HL-60 (cell line): ENCODE results near the gene ASCC1.
"Not testable (repeated sequence)": the region's sequence is repeated elsewhere in the genome, so short reads cannot be mapped to it uniquely, and the experiment has no call there.

Source experiments
- DNase-seq, 2 experiments: peaks; one replicate each; pipeline ENCODE4 v3.0.0-alpha.2; 2010 to 2020; ENCODE audit warnings: low read depth in 1 of 2, low spot score in 1 of 2
- H3K27ac ChIP-seq: fragments of 250-450 bp; sonication (Bioruptor Pico); replicated peaks from 2 replicates; pipeline ENCODE4 v1.5.1; 2020; ENCODE audit warnings: mild to moderate bottlenecking, moderate library complexity
- H3K27me3 ChIP-seq: fragments of 250-450 bp; sonication (Bioruptor Pico); 2 replicates; pipeline ENCODE4 v1.5.1; 2021; ENCODE audit warnings: mild to moderate bottlenecking, moderate library complexity; ENCODE audit not compliant: insufficient read depth, poor library complexity, severe bottlenecking
- H3K4me3 ChIP-seq: replicated peaks from 2 replicates; pipeline ENCODE4 v1.5.1; 2011; ENCODE audit warnings: mild to moderate bottlenecking, control low read depth, low read length; ENCODE audit not compliant: insufficient read depth
- GABPA ChIP-seq: IDR thresholded peaks from 2 replicates; pipeline ENCODE4 v1.6.1; 2012; ENCODE audit warnings: low read depth
- POLR2AphosphoS5 ChIP-seq: IDR thresholded peaks from 2 replicates; pipeline ENCODE4 v1.6.1; 2012; ENCODE audit warnings: low read depth
- REST ChIP-seq: IDR thresholded peaks from 2 replicates; pipeline ENCODE4 v1.6.1; 2012; ENCODE audit warnings: low read depth; ENCODE audit not compliant: insufficient replicate concordance
- SPI1 ChIP-seq: IDR thresholded peaks from 2 replicates; pipeline ENCODE4 v1.6.1; 2012; ENCODE audit warnings: low read depth, mild to moderate bottlenecking, borderline replicate concordance
- TF ChIP-seq, protein P1 (sequence below): IDR thresholded peaks from one replicate; pipeline ENCODE4 v1.5.1; 2011; ENCODE audit warnings: low read length, control low read depth, inconsistent platforms; ENCODE audit not compliant: insufficient read depth

Gene ASCC1

GRCh38 chr10:72251635-72252034 is 35.6 kb upstream of the ASCC1 start:
- no peaks in the 10 kb centered on the region for H3K27me3 ChIP-seq
- no peak for DNase-seq
- H3K27ac ChIP-seq = no peak overlapping the region
- TF ChIP-seq GABPA (no peak), SPI1 (no peak)
- TF ChIP-seq, protein P1, sequence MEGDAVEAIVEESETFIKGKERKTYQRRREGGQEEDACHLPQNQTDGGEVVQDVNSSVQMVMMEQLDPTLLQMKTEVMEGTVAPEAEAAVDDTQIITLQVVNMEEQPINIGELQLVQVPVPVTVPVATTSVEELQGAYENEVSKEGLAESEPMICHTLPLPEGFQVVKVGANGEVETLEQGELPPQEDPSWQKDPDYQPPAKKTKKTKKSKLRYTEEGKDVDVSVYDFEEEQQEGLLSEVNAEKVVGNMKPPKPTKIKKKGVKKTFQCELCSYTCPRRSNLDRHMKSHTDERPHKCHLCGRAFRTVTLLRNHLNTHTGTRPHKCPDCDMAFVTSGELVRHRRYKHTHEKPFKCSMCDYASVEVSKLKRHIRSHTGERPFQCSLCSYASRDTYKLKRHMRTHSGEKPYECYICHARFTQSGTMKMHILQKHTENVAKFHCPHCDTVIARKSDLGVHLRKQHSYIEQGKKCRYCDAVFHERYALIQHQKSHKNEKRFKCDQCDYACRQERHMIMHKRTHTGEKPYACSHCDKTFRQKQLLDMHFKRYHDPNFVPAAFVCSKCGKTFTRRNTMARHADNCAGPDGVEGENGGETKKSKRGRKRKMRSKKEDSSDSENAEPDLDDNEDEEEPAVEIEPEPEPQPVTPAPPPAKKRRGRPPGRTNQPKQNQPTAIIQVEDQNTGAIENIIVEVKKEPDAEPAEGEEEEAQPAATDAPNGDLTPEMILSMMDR = no peak
- no peak overlapping the region for H3K4me3 ChIP-seq

- Histone ChIP-seq H3K27ac (no peak overlapping the region), H3K4me3 (no peak overlapping the region), H3K27me3 (no peaks in the 10 kb centered on the region)
- DNase-seq = no peak
- TF ChIP-seq GABPA = no peak
- no peak for TF ChIP-seq POLR2AphosphoS5
Measured at GRCh38 chr10:72250666-72251065, 34.6 kb upstream of the ASCC1 start.

- DNase-seq, H3K4me3 ChIP-seq, H3K27me3 ChIP-seq: not testable (repeated sequence)
- peak overlapping the region; percentile 78 for H3K27ac ChIP-seq
Measured at GRCh38 chr10:72249176-72249862, 33.2 kb upstream of the ASCC1 start.

- Histone ChIP-seq H3K4me3 (0 out of 2 replicates have a peak overlapping the region, but pooled peaks have one; percentile 6), H3K27me3 (no peaks in the 10 kb centered on the region), H3K27ac (peak overlapping the region; percentile 78)
- DNase-seq = peak; percentile 51 to 70
- TF ChIP-seq GABPA = no peak
- TF ChIP-seq, protein P1 = no peak
- TF ChIP-seq SPI1 = no peak
- peak; percentile 62 for TF ChIP-seq POLR2AphosphoS5
- peak; percentile 24 for TF ChIP-seq REST
Measured at GRCh38 chr10:72248468-72249151, 32.5 kb upstream of the ASCC1 start.

DNA sequence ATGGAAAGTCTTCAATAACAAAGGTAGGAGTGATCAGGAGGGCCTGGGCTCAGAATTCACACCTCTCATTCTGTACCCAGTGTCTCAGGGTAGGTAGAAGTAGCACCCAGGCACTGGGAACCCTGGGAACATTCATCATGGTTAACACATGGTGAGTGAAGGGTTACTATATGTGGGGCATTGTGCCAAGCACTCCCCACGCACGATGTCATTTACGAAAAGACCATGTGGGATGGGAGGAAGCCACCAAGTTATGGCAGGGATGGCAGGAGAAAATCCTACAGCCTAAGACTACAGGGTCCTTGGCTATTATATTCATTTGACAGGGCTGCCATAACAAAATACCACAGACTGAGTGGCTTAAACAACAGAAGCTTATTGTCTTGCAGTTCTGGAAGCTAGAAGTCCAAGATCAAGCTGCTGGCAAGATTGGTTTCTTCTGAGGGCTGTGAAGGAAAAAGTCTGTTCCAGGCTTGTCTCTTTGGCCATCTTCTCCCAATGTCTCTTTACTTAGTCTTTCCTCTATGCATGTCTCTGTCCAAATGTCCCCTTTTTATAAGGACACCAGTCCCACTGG is 30.0 kb upstream of the ASCC1 start:
- no peak overlapping the region for H3K4me3 ChIP-seq
- no peak for DNase-seq
- TF ChIP-seq SPI1 (no peak), REST (no peak), POLR2AphosphoS5 (no peak), GABPA (no peak)
- TF ChIP-seq, protein P1 = no peak
- no peaks in the 10 kb centered on the region for H3K27me3 ChIP-seq
- no peak overlapping the region for H3K27ac ChIP-seq
